HG03064 (cell line): ENCODE data around the gene ATP9B.

Experiments
- ATAC-seq: cut with Tn5 transposase; IDR thresholded peaks from one replicate; pipeline ENCODE4 v1.9.1; 2021; ENCODE audit warnings: low read depth; ENCODE audit not compliant: unreplicated experiment

The ATP9B gene

DNA sequence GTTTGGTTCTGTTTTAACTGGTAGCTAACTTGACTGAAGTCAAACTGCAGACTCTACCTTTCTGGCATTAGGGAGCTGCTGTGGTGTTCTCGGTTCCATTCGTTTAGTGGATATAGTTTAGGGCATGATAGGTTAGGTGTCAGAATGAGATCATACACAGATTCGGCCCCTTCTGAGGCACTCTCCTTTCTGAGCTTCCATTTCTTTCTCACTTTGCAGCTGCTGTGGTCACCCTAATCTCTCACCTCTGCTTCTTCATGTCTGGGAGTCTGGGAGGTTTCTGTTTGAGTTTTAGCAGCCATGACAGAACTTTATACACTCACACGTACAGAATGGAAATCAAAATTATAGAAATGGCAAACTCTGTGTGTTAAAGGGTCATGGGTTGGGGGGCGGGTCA lies 122.8 kb downstream of the ATP9B start:
- no peak for ATAC-seq

DNA sequence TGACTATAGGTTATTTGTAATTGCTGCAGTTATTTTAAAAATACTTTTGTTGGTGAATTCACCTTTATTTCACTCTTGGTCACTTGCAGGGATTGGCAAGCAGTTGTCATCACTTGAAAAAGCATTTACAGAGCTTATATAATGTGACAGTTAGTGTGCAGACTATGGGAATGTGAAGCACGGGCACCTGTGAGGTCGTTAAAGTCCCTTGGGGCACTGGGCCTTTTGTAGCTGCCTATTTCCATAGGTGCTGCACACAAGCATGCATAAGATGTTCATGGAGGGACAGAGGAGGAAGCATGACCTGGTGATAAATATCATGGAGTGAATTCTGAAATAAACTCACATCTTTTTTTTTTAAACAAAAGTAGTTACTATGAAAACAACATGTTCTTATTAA lies 124.6 kb downstream of the ATP9B start:
- no peak for ATAC-seq

DNA sequence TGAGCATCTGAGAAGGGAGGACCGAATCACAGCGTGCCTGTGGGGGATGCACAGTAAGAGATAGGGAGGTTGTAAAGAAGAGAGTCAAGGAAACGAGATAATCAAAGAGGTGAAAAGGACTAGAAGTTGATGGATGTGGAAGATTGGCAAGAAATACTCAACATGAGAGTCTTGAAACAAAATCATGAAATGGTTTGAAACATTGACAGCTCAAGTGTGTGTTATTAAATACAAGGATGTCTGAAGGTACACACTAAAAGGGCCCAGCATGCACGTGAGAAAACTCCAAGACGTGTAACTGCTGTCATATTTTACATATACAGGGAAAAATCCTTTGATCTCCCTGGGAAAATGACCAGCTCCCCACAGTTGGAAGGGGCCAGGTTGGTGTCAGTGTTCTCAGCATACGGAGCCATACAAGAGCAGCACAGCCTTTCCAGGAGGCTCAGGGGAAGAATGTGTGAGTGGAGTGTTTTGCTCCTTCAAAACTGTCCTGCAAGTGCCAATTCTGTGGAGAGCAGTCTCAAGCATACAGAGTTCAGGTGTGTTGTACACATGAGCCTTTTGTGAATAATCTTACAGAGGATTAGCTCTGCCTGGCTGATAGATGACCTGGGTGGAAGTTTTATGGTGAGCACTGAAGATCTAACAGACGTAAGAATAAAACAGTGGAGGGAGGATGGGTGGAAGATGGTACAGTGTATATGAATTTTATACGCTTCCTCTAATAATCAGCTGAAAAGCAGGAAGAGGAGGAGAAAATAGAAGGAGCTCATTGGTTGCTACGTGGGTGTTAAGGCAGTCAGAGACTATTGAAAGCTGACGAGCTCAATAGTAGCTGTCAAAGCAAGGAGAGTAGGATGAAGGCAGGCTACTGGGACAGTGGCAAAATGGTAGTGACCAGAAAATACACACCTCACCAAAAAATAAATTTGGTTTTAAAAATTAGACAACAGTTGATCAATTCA lies 126.8 kb downstream of the ATP9B start:
- no peak for ATAC-seq

DNA sequence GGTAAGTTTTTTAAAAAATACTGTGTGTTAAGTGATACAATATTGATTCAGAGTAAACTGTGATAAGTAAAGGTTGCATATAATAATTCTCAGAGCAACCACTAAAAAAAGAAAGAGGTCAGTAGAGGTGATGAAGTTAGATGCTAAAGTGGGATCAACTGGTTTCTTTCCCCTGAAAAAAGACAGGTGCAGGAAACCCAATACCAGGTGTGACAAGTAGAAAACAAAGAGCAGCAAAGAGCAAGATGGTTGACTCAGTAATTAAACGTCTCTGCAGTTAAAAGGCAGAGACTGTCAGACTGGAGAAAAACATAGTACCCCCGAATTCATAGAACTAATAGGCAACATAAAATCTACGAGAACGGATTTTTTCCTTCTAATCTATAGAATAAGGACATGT lies 128.3 kb downstream of the ATP9B start:
- ATAC-seq: no peak

DNA sequence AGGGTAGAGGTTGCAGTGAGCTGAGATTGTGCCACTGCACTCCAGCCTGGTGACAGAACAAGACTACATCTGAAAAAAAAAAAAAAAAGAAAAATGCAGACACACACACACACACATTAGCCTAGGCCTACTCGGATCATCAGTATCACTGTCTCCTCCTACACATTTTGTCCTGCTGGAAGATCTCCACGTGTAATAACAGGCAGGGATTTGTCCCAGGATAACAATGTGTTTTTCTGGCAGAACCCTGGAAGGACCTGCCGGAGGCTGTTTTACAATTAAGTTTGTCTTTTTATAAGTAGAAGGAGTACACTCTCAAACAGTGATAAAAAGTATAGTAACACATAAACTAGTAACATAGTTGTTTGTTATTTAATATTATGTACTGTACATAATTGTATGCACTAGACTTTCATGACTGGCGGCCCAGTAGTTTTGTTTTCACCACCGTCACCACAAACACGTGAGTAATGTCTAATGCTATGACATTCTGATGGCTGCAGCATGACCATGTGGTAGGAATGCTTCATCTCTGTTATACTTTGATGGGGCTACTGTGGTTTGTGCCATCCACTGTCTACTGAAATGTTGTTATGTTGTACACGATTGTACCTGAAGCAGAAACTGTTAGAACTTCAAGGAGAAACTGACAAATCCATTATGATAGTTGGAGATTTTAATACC lies 130.6 kb downstream of the ATP9B start:
- ATAC-seq: no peak

DNA sequence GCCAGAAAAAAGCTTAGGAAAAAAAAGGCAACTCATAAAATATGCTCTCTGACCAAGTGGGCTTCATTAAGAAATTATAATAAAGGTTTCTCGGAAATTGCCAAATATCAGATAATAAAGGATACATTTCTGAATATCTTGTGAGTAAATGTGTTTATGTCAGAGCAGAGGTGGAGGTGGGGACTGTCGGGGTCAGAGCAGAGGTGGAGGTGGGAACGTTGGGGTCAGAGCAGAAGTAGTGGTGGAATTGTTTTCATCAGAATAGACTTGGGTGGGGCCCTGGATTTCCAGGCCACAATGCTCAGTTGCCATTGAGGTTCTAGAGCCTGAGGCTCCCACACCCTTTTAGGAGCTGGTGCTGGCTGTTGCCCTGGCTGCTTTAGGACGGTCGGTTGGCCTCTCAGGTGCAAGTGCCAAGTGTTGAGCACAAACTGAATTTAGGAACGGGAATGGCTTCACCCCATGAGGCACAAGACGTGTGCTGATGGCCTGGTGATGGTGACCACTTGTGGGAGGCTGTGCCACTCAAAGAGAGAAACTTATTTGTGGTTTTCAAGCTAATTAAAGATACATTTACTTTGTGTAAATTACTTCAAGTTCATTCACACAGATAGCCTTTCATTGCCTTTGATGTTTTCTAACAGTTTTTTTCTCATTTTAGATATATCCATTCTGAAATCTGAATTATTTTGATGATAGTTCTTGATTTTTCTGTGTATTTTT lies 131.5 kb downstream of the ATP9B start:
- ATAC-seq: no peak

DNA sequence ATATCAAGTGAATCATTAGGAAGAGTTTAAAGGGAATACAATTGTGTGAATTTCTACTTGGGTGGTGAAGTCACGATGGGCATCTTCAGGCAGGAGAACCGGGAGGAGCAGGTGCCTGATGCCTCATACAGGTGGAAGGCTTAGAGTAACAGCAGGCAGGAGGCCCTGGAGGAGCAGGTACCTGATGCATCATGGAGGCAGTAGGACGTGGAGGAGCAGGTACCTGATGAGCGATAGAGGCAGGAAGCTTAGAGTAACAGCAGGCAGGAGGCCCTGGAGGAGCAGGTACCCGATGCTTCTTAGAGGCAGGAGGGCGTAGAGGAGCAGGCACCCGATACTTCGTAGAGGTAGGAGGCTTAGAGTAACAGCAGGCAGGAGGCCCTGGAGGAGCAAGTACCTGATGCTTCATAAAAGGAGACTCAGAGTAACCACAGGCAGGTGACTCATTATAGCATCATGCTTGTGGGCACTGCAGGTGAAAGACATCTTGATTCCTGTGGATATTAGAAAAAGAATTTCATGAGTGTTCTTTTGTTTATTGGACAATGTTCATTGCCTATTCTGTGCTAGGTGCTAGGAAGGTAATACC lies 133.9 kb downstream of the ATP9B start:
- ATAC-seq: no peak

DNA sequence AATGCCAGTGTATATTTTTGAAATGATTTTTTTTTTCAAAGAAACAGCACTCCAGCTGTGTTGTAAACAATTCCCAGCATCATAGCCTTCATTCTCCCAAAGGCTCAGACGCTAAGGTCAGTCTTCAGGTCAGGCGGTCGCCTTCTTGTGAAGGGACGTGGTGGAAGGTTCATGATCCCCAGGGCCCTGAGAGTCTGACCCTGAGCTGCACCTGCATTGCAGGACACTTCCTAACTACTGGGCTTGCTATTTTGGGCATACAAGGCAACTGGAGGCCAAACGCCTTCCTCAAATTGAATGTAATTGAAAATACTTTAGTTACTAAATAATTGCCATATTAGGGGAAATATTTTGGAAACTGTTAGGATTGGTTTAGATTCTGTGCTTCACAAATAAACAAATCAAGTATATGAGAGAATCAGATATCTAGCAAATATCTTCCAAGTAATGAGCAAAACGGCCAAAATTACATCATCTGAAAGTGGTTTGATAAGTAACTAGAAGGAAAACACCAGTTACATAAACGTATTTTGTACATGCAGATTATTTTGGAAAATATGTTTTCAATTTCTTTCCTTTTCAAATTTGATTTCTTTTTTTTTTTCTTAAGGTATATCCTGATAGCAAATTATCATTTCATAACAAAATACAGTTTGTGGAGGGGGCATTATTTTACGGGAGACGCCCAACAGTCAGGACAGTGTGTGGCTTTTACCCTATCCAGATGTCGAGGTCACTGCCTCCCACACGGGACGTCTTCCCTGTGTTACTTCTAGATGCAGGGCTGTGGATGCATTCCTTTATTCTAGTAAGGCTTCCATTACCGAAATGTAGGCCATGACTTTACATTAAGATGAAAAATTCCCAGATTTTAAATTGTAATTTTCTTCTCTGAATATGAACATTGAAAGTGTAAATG lies 136.0 kb downstream of the ATP9B start:
- no peak for ATAC-seq

DNA sequence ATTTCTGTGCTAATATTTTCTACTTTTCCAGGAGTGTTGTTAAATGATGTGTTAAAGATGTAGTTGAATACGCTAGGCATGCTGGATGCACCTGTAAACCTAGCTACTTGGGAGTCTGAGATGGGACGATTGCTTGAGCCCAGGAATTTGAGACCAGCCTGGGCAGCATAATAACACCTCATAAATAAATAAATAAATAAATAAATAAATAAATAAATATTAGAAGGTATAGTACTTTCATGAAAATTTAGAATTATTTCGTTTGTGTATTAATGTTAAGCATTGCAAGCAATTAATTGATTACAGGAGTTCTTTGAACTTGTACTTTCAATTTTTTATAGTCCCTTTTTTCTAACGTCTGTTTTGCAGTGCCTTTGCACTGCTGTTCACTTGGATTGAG lies 137.2 kb downstream of the ATP9B start:
- no peak for ATAC-seq

DNA sequence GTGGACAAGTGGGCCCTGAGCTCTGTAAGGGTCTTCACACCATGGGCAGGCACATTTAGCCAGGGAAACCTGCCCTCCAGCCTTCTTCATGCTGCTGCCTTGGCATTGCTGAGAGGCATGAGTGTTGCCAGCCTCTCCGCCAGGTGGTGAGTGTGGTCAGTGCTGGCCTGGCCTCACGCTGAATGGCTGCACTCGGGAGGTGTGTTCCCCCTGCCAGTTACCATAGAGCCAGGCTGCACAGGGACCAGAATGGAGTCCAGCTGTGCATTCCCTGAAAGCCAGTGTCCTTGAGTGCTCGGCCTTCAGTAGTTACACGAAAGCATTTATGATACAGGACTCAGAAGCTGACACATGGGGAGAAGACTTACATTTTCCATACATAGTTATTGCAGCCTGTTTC lies 139.7 kb downstream of the ATP9B start:
- ATAC-seq: no peak

DNA sequence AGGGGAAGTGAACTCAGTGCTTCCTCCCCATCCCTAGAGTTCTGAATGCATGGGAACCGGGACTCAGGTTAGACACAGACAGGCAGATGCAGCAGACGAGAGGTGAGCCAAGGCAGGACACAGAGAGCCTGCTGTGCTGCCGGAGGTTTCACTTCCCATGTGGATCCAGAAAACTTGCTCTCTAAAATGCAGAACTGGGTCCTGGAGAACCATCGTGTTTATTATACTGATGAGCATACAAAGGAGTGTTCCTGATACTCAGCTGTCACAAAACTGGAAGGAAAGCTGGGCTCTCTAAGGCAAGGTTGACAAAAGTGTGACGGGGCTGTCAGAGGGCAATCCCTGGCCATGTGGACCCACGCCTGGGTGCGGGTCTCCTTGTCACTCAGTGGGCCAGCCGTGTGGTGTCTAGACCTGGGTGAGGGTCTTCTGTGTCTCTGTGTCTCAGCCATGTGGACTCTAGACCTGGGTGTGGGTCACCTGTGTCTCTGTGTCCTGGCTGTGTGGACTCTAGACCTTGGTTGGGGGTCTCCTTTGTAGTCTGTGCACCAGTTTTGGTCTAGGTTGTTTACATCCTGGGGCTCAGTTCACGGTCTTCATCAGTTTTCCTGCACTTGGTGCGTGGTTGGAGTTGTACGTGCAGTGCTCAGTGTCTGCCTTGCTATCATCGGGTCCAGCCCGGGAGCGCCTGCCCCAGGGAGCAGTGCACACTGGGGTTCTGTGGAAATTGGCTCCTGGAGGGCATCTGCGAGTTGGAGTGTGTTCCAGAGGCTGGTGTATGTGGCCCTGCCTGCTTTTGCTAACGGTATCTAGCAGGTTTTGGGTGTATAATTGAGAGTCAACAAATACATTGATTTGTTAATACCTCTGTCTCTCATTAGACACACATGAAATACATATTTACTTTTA lies 141.1 kb downstream of the ATP9B start:
- no peak for ATAC-seq

DNA sequence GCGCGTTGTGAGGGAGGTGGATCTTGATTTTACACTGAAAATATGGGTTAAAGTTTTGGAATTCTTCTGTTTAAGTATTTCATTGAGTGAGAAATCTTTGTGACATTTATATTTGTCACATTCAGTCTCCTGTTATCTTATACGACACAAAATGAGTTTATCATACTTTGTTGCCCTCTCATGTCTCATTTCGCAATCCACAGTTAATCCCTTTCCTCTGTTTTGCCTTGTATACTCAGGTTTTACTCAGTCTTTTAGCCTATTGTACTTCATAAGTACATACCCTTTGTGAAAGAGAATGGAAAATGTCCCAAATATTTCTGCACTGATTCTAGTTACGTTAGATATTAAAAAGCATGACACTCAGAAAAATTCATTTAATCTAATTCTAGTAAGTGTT lies 142.7 kb downstream of the ATP9B start:
- ATAC-seq: no peak

DNA sequence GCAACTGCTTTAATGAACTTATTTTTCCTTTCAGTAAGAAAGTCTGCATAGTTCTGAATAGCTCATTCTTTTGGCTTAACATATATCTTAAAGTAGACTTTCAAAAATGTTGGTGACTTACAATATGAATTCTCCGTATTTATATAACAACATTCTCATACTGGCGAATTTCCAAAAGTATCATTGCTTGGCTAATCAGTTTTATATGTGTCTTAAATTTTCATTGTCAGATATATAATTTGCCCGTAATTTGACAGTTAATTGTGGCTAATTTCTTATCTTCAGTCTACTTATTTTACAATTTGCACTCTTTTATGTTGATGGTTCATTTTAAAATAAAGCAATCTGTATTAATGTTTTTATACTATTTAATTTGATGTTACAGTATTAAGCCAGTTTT lies 144.9 kb downstream of the ATP9B start:
- no peak for ATAC-seq

DNA sequence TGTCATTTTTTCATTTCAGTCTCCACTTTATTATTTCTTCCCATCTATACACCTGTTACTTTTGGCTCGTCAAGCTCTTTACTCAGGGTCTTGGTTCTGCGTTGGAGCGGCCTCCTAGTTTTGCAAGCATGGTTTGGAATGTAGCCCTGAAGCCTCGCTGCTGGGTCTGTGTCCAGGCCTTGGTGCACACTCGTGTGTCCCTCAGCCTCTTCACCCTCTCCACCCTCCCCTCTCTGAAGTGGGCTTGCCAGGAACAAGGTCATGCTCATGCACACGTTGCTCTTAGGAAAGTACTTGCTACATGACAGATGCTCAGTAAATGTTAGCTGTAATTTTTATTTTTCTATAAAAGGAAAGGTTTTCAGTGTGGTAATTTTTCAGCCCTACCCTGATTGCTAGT lies 147.0 kb downstream of the ATP9B start:
- no peak for ATAC-seq

DNA sequence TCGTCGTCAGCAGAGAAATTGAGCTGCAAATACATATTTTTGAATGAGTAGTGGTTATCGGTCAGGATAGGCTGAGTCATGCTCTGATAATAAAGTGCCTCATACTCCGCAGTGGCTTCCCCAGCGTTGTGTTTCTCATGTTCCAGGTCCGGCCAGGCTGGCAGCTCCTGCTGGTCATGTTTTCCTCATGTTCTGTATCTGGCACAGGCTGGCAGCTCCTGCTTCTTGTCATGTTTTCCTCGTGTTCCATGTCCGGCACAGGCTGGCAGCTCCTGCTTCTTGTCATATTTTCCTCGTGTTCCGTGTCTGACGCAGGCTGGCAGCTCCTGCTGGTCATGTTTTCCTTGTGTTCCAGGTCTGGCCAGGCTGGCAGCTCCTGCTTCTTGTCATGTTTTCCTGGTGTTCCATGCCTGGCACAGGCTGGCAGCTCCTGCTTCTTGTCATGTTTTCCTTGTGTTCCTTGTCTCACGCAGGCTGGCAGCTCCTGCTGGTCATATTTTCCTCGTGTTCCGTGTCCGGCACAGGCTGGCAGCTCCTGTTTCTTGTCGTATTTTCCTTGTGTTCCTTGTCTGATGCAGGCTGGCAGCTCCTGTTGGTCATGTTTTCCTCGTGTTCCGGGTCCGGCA lies 148.9 kb downstream of the ATP9B start:
- ATAC-seq: no peak

DNA sequence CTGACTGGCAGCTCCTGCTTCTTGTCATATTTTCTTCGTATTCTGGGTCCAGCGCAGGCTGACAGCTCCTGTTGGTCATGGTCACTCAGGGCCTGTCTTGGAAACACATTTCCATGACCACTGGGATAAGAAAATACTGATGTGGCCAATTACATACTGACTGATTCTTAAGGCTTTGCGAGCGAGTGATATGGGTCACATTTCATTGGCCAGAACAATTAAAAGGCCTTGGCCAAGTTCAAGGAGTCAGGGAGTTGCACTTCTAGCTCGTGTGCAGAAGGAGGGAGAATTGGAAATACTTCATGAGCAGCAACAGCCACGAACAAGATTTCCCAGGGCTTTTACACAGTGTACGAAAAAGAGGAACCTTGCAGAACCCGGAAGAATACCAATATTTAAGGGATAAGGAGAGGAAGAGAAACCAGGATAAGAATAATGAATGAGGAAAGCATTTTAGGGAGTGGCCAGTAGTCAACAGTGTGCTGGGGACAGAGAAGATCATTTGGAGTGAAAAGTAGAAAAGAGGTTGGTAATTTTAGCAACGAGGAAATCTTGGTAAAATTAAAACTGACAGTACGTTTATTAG lies 149.5 kb downstream of the ATP9B start:
- ATAC-seq: no peak

DNA sequence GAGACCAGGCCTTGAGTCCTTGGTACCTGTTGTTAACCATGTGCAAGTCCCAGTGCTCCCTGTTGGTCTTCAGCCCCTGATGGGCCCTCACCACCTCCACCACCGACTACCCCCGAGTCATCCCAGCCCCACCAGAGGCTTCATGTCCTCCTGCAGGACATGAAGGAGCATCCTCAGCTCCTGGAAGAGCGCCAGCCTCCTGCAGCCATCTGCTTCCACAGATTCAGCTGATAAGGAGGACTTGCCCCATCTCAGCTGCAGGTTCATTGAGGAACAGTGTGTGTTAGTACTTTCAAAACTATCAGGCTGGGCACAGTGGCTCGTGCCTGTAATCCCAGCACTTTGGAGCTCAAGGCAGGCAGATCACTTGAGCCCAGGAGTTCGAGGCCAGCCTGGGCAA lies 151.9 kb downstream of the ATP9B start:
- ATAC-seq: no peak

DNA sequence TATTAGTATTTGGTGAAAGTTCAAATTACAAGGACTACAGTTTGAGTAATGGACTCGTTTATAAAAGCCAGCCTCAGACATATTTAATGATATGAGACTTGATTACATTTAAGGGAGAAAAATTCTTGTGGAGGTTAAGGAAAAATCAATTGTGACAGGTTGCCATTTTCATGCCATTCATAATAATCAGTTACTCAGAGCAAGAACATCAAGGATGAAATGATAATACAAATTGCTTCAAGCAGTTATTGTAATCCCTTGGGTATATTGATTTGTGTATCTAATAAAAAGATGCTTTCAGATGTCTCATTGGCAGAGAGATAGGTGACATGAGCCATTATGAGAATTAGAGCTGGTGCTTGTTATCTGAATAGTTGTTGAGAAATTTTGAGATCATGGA lies 153.6 kb downstream of the ATP9B start:
- no peak for ATAC-seq
